Right lobe of liver (tissue), 6 donors: Measurements from ENCODE around the gene HSPB9. TPM values are rescaled to one million over a fixed set of nuclear protein-coding genes. Genes with fewer than 3 reads are reported as not detected.

Experiments
- ATAC-seq, 4 donors: fragments of 200-7000 bp; cut with Tn5 transposase; one replicate each; pipeline ENCODE4 v1.9.1; 2020; ENCODE audit warnings: mild to moderate bottlenecking in 4 of 4, moderate library complexity in 4 of 4
- DNase-seq, 3 donors: peaks; one replicate each; pipeline ENCODE4 v3.0.0-alpha.2; 2020
- H3K27ac ChIP-seq, 3 donors: fragments of 200-600 bp; one replicate each; pipeline ENCODE4 v1.8.0; 2022
- H3K27me3 ChIP-seq, 2 donors: fragments of 200-600 bp; one replicate each; pipeline ENCODE4 v1.8.0; 2022
- H3K36me3 ChIP-seq, 4 donors: fragments of 200-600 bp; sonication (generic) in 1 of 4; one replicate each; pipeline versions ENCODE4 v1.5.1 to v1.8.0; 2017 to 2022; ENCODE audit warnings: control low read depth in 1 of 4
- H3K4me1 ChIP-seq, 4 donors: fragments of 200-600 bp; sonication (generic) in 1 of 4; one replicate each; pipeline versions ENCODE4 v1.5.1 to v1.8.0; 2017 to 2022; ENCODE audit warnings: control low read depth in 1 of 4
- H3K4me3 ChIP-seq, 3 donors: fragments of 200-600 bp; one replicate each; pipeline ENCODE4 v1.8.0; 2022
- H3K9me3 ChIP-seq, 4 donors: fragments of 200-600 bp; sonication (generic) in 1 of 4; one replicate each; pipeline versions ENCODE4 v1.5.1 to v1.8.0; 2017 to 2022; ENCODE audit warnings: control low read depth in 1 of 4
- CTCF ChIP-seq, 4 donors: fragments of 200-600 bp in 3 of 4; fragments of 450-650 bp in 1 of 4; IDR thresholded peaks; one replicate each; pipeline versions ENCODE4 v1.5.1 to v1.8.0; 2016 to 2022; ENCODE audit warnings: antibody characterized with exemption in 4 of 4, mild to moderate bottlenecking in 2 of 4
- POLR2A ChIP-seq: fragments of 450-650 bp; IDR thresholded peaks from one replicate; pipeline ENCODE4 v1.6.1; 2017; ENCODE audit warnings: antibody characterized with exemption, mild to moderate bottlenecking
- WGBS: methylation state at CpG from one replicate; pipeline ENCODE4 v1.1.6; 2018; ENCODE audit warnings: low coverage, low lambda C conversion rate; ENCODE audit not compliant: insufficient coverage; ENCODE audit errors: missing lambda C conversion rate; 5-methylcytosine and 5-hydroxymethylcytosine counted together
- intact Hi-C, 2 donors: fragments of 100-400 bp; cut with DNase I; formaldehyde crosslinking; loops; one replicate each; pipeline versions ENCODE4 v1.11.2 to v1.14.1; 2022
- total RNA-seq, 6 experiments: library from RNA; depleted of rRNA in 2 of 6; stranded (reverse); fragments of >200 nt in 2 of 6; fragmentation: NEBNext Ultra II Directional in 3 of 6; extraction: Animal tissue kit (Norgen Biotek cat#: 25700) in 3 of 6; gene quantifications; one replicate each; pipeline versions ENCODE4 v1.1.0 to v1.2.4, GENCODE V29; 2016 to 2023
- donor health status: DM: no; HTN: yes; CAD: no.
- donor health status: DM: no; HTN: no; CAD: no.
- donor health status: DM: no; HTN: no; CAD: no.
- donor health status: DM: no; HTN: yes; CAD: no.
- donor health status: DM: no; HTN: yes; CAD: no.

HSPB9 gene
- total RNA-seq, 6 experiments from 2014 or later = 0.38 to 1.6 (median 0.85) TPM

GRCh38 chr17:42167807-42168206, 45.2 kb downstream of the HSPB9 start:
- no peak for DNase-seq
- intact Hi-C loops = no loop called here
- H3K36me3 ChIP-seq = no peaks in the 10 kb centered on the region
- no peak for ATAC-seq
- no peak for TF ChIP-seq CTCF (IDR thresholded peaks at IDR 0.05)
- no peak for TF ChIP-seq POLR2A
- H3K27ac ChIP-seq = no peak overlapping the region
- H3K9me3 ChIP-seq = no peaks in the 10 kb centered on the region
- H3K4me3 ChIP-seq = no peak overlapping the region
- no peaks in the 10 kb centered on the region for H3K27me3 ChIP-seq
- H3K4me1 ChIP-seq = no peaks in the 10 kb centered on the region
- WGBS = 83% methylated on average over 8 of the region's 8 CpGs

GRCh38 chr17:42169351-42169750, 46.7 kb downstream of the HSPB9 start:
- Histone ChIP-seq H3K4me1 (no peaks in the 10 kb centered on the region), H3K27me3 (no peaks in the 10 kb centered on the region), H3K9me3 (no peaks in the 10 kb centered on the region), H3K4me3 (no peak overlapping the region), H3K27ac (no peak overlapping the region), H3K36me3 (no peaks in the 10 kb centered on the region)
- WGBS = 86% methylated on average over 7 of the region's 29 CpGs
- intact Hi-C loops = no loop called here
- no peak for ATAC-seq
- TF ChIP-seq POLR2A = no peak
- TF ChIP-seq CTCF (IDR thresholded peaks at IDR 0.05) = no peak
- DNase-seq = no peak

DNA sequence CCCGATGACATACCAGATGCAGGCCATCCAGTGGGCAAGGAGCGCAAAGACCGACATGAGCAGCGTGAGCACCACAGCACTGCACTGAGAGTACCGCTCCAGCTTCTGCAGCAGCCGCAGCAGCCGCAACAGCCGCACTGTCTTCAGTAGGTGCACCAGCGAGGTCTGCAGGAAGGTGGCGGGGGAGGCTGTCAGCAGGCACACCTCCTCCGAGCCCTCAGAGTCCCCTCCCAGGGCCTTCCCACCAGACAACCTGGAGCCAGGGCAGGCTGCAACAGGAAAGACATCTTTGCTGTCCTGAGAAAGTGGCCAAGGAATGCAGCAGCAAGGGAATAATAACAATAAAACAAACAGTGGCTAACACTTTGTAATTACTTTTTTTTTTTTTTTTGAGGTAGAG, 49.2 kb downstream of the HSPB9 start:
- no peak for TF ChIP-seq CTCF (IDR thresholded peaks at IDR 0.05)
- no peak for TF ChIP-seq POLR2A
- Histone ChIP-seq H3K4me1 (no peaks in the 10 kb centered on the region), H3K36me3 (no peaks in the 10 kb centered on the region), H3K4me3 (no peak overlapping the region), H3K27ac (no peak overlapping the region), H3K27me3 (no peaks in the 10 kb centered on the region), H3K9me3 (no peaks in the 10 kb centered on the region)
- DNase-seq (no peak), ATAC-seq (no peak)
- 49% methylated on average over 4 of the region's 11 CpGs for WGBS
- intact Hi-C loops = loop anchor here in 1 of 2 donors (10.0 kb wide), 1 partner anchor 47 kb away; the partner anchor contains the start of genes HSPB9 and KAT2A

Other genes with a start within 250 kb of the HSPB9 start
- gene ACLY, start 203.9 kb upstream of the HSPB9 start, total RNA-seq = 10 to 100 TPM; 16.6 to 95.9 (median 33.6) TPM
- under 1 TPM in 3 of 6 experiments, not detected in 3; 0.12 to 0.13 (median 0.12) TPM for gene ODAD4, start 192.2 kb upstream of the HSPB9 start, total RNA-seq
- gene CNP, start 156.0 kb upstream of the HSPB9 start, total RNA-seq = 10 to 100 TPM; 30.1 to 42.7 (median 33.0) TPM
- gene DNAJC7, start 105.4 kb upstream of the HSPB9 start, total RNA-seq = 10 to 100 TPM; 32.7 to 40.3 (median 35.2) TPM
- 10 to 100 TPM; 11.1 to 27.0 (median 12.3) TPM for gene NKIRAS2, start 102.7 kb upstream of the HSPB9 start, total RNA-seq
- gene C17orf113, start 72.2 kb upstream of the HSPB9 start, total RNA-seq = under 1 TPM; 0.06 to 0.42 (median 0.12) TPM
- 1 to 10 TPM in 1 of 6 experiments, under 1 TPM in 2, not detected in 3; 0.11 to 1.2 (median 0.11) TPM for gene ZNF385C, start 24.3 kb upstream of the HSPB9 start, total RNA-seq
- 10 to 100 TPM in 4 of 6 experiments, 1 to 10 TPM in 2; 9.0 to 27.9 (median 19.6) TPM for gene DHX58, start 10.1 kb upstream of the HSPB9 start, total RNA-seq
- gene KAT2A, start 1.4 kb upstream of the HSPB9 start, total RNA-seq = 10 to 100 TPM; 14.3 to 36.4 (median 21.3) TPM
- 100 to 1,000 TPM in 1 of 6 experiments, 10 to 100 TPM in 5; 54.0 to 108 (median 65.3) TPM for gene RAB5C, start 32.2 kb downstream of the HSPB9 start, total RNA-seq
- gene KCNH4, start 58.3 kb downstream of the HSPB9 start, total RNA-seq = under 1 TPM in 1 of 6 experiments, not detected in 5; 0.11 TPM
- gene HCRT, start 62.6 kb downstream of the HSPB9 start, total RNA-seq = not detected
- gene GHDC, start 71.7 kb downstream of the HSPB9 start, total RNA-seq = 10 to 100 TPM in 5 of 6 experiments, 1 to 10 TPM in 1; 8.8 to 23.9 (median 12.8) TPM
- 10 to 100 TPM; 21.2 to 29.0 (median 26.7) TPM for gene STAT5B, start 153.6 kb downstream of the HSPB9 start, total RNA-seq
- 10 to 100 TPM in 1 of 6 experiments, 1 to 10 TPM in 5; 4.8 to 11.5 (median 7.7) TPM for gene STAT5A, start 165.7 kb downstream of the HSPB9 start, total RNA-seq